ENCODE results near the gene BPIFB4. TPM values are rescaled to one million over a fixed set of nuclear protein-coding genes. Genes with fewer than 3 reads are reported as not detected.

The BPIFB4 gene
- total RNA-seq, 1 experiment from 2014 or later = not detected

DNA sequence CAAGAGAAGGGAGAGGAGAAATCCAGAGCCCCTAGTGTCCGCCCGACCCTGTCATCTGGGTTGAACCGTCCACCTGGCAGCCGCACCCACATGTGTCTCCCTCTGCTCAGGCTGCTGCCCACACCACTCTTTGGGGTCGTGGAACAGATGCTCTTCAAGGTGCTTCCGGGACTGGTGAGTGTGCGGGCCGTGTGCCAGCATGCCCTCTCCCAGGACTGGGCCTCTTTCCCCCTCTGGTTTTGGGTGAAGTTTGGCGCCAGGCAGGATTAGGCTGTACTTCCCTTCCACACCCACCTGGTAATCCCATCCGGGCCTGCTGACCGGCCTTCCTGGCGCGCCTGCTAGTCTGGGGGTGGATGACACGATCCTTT is 17.8 kb upstream of the BPIFB4 start:
- no peak for DNase-seq (ENCODE audit: low spot score)

DNA sequence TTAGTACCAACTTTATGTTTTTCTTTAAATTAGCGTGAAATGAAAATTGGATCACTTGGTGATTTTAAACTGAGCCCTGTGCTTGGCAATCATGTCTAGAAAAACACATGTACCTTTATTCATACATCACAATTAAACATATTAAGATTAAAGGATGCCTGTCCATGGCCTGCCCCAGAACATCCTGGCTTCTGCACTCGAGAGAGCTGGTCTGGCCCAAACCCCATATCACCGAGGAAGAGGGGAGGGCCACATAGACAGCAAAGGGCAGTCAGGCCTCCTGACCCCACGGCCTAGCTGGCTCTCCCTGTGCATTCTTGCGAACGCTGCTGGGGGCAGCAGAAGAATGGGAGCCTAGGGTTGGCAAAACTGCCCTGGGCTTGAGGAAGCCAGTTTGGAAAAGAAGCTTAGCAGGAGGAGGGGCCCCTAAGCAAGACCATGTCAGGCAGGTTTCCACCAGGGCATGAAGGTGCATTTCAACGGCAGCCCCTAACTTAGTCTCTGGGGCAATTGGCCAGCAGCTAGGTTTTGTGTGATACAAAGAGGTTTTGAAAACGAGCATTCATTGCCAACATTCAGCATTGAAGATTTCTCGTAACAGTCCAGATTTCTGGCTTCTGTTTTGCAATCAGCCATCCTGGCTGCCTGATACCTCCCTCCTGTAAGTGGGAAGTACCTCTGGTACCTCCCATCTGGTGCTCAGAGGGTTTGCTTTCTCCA is 17.2 kb upstream of the BPIFB4 start:
- no peak for DNase-seq (ENCODE audit: low spot score)

DNA sequence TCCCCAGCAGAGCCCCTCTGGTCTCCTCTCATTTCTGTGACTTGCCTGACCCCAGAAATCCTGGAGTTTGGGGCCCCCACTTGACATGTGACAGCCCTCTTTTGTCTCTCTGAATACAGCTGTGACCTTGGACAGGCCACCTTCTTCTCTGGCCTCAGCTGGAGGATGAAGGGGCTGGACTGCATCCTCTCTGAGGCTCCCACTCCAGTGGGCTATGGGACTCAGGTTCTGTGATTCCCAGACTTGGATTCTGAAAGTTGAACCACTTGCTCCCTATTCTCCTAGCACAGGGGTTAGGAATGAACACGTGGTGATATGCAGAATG is 16.7 kb upstream of the BPIFB4 start:
- no peak for DNase-seq (ENCODE audit: low spot score)

DNA sequence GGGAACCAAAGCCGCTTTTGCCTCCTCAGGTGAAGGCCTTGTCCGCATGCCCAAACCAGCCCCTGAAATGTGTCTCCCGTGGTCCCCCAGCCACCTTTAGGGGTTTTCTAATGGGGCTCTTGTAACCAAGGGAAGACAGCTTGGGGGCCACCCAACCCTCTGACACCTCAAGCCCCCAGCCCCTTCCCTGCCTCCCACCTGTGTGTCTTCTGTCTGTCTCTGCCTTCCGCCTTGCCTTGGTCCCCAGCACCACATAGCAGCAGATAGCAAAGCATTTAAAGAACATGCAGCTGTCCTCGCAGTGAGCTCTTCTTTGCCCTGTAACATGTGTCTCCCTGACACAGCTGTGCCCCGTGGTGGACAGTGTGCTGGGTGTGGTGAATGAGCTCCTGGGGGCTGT is 16.2 kb upstream of the BPIFB4 start:
- no peak for DNase-seq (ENCODE audit: low spot score)

DNA sequence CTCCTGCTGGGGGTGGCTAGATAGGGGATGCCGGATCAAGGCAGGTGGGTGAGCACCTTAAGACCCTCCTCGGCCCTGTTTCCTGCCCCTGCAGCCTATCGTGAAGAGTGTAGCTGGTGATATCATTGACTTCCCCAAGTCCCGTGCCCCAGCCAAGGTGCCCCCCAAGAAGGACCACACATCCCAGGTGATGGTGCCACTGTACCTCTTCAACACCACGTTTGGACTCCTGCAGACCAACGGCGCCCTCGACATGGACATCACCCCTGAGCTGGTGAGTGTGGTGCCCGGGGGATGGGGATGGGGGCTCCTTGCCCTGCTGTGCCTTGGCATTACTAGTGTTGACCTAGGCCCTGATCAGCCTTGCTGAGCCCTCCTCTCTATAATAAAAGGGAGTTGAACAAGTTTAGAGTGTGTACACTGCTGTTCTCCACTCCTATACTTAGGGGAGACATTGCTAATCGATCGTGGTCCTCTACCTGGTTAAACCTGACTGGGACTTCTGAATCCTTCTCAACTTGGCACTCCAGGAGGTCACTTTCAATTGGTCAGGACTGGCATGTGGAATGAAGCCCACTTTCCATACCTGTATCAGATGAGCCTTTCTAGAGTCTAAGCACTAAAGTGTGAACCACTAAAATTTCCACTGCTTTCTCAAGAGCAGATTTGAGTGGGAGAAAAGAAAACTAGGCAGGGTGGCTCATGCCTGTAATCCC is 14.7 kb upstream of the BPIFB4 start:
- no peak for DNase-seq (ENCODE audit: low spot score)

DNA sequence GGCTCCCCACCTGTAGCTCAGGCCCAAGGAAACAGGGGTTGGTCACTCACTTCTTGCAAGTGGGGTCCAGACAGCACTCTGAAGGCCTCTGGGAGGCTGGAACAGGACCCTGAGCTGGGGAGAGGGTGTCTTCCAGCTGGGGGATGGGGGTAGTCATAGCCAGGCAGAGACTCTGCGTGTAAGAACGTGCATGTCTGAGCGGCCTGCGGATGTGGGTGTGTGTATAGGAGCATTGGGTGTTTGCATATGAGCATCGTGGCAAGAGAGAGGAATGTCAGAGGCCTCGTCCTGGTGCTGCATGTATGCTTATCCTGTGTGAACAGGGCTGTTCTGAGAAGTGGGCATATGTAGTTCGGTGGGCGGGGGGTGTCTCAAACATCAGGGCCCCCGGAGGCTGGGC is 13.7 kb upstream of the BPIFB4 start:
- DNase-seq (ENCODE audit: low spot score) = no peak

DNA sequence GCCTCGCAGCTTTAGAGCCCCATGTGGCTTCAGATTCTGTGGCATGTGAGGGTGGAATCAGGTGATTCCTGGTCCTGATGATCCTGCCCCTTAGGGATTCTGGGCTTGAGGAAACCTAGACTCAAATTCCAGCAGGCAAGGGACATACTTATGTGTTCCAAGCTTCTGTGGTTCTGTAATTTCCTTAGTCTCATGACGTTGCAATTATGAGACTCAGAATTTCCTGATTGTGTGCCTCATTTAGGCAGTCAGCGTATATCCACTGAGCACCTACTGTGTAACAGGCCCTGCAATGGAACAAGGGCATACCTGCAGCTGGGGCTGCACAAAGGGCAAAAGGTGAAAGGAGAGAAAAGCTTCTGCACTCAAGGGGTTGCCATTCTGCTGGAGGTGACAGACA is 11.6 kb upstream of the BPIFB4 start:
- DNase-seq (ENCODE audit: low spot score) = no peak

DNA sequence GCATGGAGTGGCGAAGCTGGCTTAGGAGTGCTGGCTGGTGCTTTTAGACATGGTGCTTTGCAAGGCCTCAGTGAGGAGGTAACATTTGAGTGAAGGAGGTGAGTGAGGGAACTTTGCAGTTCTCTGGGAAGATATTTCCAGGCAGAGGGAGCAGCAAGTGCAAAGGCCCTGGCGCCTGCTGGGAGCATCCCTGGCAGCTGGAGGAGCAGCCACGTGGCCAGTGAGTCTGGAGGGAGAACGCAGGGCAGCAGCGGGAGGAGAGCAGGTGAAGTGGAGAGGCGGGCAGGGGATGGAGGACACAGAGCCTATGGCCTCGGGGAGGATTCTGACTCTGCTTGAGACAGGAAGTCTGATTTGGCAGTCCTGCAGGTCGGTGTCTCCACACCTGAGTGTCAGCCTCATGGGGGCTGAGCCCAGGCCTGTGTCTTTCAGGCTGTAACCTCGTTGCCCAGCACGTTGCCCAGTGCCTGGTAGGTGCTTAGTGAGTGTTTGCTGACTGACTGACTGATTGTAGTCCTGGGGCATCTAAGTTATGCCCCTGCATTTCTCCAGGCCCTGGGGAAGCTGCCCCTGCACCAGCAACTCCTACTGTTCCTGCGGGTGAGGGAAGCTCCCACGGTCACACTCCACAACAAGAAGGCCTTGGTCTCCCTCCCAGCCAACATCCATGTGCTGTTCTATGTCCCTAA is 11.0 kb upstream of the BPIFB4 start:
- no peak for DNase-seq (ENCODE audit: low spot score)

DNA sequence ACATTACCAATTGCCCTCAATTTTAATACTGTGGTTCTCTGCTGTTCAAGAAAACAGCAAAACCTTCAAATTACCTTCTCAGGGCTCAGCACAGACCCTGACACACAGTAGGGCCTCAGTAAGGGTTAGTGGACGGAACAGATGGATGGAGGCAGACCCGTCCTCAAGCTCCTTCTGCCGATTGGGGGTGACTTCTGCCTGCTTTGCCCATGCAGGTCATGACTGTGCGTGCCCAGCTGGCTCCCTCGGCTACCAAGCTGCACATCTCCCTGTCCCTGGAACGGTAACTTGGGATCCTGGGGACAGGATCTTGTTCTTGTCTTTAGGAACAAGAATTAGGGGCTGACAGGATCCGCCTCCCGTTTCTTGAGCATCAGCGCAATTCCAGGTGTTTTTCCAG is 9.8 kb upstream of the BPIFB4 start:
- no peak for DNase-seq (ENCODE audit: low spot score)

DNA sequence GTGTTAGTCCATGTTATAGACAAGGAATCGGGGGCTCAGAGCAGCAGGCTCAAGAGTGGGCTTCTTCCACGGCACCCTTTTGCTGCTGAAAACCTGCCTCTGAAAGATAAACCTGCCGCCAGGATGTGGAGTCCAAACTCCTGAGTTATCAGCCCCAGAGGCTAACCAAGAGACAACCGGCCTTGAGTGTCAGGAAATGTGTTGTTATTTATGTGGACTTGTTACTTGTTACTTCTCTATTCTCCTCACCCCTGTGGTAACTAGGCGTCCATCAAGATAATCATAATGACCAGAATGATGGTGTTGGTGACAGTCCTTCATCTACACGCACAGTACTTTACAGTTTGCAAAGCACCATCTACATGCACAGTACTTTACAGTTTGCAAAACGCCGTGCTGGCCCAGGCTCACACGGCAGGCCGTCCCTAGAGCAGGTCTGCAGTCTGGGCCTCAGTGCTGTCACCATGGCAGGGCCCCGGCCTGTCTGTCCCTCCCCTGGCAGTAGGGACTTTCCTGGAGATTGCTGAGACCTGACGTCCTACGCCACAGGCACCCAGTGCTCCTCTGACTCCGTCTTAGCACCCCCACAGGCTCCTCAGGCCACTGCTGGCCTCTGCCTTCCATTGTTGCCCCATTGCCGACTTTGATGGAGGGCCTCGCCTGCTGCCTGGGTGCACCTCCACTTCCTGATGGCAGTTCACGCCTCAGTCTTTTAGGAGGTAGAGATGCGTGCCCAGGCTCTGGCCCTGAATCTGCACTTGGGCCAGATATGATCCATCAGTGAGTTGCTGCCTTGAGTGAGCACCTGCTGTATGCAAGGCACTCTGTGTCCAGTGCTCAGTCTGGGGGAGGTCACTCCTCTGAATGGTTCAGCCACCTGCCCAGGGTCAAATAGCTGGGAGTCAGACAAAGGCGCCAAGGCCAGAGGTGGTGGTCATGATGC is 9.1 kb upstream of the BPIFB4 start:
- DNase-seq (ENCODE audit: low spot score) = no peak

DNA sequence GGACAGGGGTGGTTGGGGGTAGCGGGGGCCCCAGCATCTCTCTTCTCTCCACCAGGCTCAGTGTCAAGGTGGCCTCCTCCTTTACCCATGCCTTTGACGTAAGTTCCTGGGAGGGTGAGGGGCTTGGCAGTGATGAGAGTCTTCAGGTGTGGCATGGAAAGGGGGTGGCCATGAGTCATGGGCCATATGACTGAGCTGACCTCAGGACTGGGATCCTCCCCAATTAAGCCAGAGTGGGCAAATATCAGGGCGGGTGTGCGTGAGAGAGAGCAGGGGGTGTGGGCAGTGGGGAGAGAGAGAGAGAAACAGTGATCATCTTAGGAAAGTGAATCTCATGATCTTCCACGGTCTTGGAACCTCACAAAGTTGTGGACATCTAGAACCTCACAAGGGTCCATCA is 8.2 kb upstream of the BPIFB4 start:
- DNase-seq (ENCODE audit: low spot score) = no peak

DNA sequence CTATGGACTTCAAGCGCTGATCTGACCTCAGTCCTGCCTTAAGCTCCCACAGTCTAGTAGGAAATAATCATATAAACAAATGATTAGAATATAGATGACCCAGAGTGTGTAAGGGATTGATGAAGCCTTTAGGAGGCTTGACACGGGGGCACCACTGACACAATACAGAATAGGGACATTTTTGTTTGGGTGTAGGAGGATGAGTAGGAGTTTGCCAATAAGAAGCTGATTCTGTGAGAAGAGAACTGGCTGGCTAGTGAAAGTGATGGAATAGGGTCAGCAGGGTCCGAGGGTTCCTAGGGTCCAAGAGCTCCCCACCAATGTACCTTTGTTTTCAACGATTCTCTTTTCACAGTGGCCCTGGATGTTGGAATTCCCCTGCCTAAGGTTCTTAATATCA is 7.1 kb upstream of the BPIFB4 start:
- no peak for DNase-seq (ENCODE audit: low spot score)

DNA sequence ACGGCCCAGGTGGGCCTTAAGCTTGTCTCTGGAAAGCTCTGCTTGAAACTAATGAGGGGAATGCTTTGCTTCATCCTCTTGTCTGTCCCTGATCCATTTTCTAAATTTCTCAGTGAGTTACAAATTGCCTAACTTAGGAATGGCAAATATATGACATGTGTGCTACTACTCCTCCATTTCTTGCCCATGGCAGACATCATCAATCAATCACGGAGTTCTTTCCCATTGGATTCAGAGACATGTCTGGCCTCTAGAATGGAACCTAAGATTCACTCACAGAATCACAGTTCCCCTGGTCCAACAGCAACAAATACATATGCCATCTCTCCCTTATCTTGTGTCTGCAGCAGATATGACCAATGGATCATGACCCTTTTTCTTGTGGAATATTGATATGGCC is 6.6 kb upstream of the BPIFB4 start:
- no peak for DNase-seq (ENCODE audit: low spot score)

DNA sequence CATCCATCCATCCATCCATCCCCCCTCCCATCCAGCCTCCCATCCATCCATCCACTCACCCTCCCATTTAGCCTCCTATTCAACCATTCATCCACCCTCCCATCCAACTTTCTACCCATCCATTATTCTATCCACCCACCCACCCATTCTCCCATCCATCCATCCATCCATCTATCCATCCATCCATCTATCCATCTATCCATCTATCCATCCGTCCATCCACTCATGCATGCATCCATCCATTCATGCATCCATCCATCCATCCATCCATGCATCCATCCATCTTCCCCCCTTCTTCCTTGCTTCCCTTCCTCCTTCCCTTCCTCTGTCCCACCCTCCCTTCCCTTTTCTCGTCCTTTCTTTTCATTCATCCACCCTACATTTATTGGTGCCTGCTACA is 4.8 kb upstream of the BPIFB4 start:
- DNase-seq (ENCODE audit: low spot score) = no peak

DNA sequence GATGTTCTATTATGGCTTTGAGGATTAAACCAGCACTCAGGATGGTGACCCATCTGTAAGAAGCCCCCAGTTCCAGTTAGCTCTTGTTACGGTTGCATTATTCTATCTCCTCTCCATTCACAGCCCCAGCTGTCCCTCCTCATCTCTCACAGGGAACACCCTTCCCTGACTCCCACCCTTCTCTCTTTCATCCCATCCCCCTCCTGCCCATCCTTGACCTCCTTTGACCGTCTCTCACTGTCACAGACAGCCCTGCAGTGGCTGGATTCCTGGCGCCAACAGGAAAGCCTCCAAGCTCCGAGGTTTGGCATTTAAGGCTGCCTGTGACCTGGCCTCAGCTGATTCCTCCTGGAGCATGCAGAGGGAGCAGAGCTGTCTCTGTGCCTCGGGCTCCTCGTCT is 4.2 kb upstream of the BPIFB4 start:
- DNase-seq (ENCODE audit: low spot score) = no peak

DNA sequence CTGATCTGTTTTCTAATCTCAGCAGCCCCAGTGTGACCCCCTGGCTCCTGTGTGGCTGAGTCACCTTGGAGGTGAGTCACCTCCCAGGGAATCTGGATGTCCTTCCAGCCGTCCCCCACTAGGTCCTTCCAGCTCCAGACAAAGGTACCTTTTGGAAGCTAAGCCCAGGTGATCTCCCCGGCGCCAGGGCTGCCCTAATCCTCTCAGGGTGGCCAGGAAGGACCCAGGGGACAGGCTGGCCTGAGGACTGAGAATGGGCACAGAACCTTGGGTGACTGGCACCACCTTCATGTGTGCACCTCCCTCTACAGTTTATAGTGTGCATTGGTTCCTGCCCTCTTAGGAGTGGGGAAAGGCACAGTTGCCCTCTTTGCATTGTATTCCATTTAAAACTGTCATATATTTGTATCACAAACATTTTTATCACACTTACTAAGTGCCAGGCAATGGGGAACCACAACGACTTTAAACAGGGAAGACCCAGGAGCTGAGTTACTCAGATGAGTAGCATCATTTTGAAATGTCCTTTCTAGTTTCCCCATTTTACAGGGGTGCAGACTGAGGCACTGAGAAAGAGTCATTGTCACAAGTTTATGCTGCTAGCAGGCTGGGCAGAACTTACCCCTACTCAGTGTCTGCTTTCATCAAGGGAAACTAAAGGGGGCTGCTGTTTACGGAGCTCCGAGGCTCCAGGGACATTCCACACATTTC is 2.6 kb upstream of the BPIFB4 start:
- DNase-seq (ENCODE audit: low spot score) = peak; percentile 41

DNA sequence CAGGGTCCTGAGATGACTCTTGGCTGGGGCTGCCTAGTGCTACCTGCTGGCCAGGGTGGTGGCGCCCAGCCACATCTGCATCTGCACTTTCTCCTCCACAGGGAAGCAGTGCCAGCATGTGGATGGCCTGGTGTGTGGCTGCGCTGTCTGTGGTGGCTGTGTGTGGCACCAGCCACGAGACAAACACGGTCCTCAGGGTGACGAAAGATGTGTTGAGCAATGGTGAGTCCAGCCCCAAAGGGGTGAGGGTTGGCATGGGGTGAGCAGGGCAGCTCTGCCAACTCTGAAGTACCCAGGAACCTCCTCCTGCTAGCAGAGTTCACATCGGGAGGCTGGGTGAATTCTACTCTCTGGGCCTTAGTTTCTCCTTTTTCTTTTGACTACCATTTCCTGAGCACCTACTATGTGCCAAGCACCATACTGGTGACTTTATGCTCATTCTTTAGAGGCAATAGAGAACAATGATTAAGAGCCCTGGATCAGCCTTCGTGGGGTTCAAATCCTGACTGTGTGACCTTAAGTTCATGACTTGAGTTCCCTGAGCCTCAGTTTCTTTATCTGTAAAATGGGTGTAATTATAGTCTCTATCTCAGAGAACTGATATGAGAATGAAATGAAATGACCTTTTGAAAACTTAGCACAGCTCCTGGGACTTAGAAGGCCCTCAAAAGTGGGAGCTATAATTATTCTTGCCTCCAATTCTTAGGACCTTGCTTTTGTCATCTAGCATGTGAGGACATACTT is 2.1 kb downstream of the BPIFB4 start:
- no peak for DNase-seq (ENCODE audit: low spot score)

DNA sequence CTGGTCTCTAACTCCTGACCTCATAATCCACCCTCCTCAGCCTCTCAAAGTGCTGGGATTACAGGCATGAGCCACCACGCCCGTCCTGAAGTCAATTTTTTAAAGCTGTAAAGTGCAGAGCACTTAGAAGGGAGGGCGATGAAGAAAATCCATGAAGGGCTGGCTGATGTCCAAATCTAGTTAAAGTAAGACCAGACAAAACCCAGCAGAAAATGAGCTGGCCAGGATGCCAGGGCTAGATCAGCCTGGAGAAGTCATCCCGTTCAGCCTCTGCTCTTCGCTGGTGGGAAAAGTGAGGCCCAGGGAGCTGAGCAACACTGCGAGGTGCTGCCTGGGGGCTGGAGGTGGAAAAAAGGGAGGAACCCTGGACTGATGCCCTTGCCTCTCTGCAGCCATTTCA is 3.1 kb downstream of the BPIFB4 start:
- no peak for DNase-seq (ENCODE audit: low spot score)

DNA sequence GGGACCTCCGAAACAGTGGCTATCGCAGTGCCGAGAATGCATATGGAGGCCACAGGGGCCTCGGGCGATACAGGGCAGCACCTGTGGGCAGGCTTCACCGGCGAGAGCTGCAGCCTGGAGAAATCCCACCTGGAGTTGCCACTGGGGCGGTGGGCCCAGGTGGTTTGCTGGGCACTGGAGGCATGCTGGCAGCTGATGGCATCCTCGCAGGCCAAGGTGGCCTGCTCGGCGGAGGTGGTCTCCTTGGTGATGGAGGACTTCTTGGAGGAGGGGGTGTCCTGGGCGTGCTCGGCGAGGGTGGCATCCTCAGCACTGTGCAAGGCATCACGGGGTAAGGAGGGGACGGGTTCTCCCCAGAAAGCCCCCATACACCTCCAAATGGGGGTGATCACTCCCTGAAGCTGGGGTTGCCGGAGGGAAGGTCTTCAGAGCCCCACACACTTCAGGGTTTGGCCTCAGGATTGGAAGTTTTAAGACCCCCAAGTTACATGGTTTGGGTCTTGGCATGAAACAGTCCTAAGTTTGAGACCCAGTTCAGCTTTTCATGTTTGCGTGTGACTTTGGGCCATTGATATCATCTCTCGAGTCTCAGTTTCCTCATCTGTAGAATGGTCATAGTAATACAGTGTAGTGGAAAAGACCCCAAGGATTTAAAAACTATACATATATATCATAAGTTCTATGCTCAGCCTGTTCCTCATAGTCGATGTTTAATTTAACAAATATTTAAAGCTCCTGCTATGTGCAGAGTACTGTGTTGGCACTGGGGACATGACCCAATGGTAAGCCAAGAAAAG is 4.3 kb downstream of the BPIFB4 start:
- no peak for DNase-seq (ENCODE audit: low spot score)

DNA sequence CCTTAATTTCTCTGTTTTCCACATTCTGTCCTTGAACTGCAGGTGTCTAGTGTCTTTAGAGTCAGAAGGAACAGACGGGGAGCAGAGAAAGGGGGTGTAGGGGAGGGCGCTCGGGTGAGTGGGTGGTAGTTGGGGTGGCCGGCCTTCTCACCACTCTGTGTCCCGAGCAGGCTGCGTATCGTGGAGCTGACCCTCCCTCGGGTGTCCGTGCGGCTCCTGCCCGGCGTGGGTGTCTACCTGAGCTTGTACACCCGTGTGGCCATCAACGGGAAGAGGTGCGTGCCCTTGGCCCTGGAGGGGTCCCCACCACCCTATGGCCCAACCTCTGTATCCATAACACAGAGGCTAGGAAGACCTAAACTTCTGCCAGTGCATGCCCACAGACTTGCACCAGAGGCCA is 5.3 kb downstream of the BPIFB4 start:
- no peak for DNase-seq (ENCODE audit: low spot score)
